GM19351 (cell line): ENCODE measurements around the gene MAP3K13.
"Not testable (repeated sequence)": the region's sequence is repeated elsewhere in the genome, so short reads cannot be mapped to it uniquely, and the experiment has no call there.

Experiments used
- ATAC-seq: cut with Tn5 transposase; IDR thresholded peaks from one replicate; pipeline ENCODE4 v1.9.1; 2021; ENCODE audit warnings: mild to moderate bottlenecking, moderate library complexity; ENCODE audit not compliant: unreplicated experiment

MAP3K13 gene

DNA sequence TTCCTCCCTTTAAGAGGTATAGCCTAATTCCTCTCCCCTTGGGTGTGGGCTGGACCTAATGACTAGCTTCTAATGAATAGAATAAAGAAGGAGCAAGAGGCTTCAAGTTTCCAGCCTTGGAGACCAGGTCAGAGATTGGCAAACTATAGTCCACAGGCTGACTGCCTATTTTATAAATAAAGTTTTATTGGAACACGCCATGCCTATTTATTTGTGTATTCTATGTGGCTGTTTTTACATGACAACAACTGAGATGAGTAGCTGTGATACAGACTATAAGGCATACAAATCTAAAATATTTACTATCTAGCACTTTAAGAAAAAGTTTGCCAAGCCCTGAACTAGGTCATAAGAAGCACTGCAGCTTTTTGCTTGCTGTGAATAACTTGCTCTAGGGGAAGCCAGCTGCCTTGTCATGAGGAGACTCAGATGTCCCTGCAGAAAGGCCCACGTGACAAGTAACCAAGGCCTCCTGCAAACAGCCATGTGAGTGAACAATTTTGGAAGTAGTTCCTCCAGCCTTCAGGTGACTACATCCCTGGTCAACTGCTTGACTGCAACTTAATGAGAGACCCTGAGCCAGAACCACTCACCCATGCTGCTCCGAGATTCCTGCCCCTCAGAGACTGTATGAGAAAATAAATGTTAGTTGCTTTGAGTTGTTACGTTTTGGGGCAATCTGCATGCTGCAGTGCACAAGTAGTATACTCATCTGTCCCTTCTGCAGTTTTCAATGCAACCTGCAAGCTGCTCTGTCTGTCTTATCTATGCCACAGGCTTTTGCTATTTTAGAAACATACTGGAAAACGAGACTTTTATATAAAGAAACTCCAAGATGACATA, 21.1 kb upstream of the MAP3K13 start:
- ATAC-seq: no peak

DNA sequence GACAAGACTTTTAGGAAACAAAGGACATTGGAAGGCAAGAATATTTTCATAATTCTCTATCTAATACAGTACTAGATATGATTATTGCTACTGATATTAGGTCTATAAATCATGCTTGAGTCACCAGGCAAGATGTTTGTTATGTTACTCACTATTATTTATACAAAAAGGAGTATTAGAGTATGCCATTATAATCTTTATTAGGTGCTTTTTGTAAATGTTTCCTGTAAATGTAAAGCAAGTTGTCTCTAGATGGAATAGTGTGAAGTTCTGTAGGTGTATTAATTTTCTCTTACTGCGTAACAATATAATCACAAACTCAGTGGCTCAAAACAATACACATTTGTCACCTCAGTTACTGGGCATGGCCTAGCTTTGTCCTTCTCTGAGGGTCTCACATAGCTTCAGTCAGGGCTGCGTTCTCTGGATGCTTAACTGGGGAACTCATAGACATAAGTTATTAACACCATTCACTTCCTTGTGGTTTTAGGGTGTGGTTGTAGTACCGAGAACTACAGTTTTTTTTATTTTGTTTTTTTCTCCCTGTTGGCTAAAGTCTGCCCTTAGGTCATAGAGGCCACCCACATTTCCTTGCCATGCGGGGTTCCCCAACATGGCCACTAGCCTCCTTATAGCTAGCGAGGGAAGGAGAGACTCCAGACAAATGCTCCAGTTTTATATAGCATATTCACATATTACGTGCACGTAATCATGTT, 20.3 kb upstream of the MAP3K13 start:
- no peak for ATAC-seq

DNA sequence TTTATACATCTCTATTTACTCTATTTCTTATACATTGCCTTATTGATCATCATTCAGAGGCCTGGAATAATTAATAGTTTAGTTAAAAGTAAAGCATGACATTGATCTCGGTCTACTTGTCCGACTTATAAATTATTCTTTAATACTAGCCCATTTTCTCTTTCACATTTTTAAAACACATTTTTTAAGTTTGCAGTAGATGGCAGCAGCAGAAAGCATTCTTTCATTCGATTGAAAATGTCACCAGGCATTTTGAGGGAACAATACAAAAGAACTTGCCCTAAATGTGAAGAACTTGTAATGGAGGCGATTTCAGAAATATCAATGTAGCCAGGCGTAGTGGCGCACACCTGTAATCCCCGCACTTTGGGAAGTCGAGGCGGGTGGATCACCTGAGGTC, 15.5 kb upstream of the MAP3K13 start:
- no peak for ATAC-seq

DNA sequence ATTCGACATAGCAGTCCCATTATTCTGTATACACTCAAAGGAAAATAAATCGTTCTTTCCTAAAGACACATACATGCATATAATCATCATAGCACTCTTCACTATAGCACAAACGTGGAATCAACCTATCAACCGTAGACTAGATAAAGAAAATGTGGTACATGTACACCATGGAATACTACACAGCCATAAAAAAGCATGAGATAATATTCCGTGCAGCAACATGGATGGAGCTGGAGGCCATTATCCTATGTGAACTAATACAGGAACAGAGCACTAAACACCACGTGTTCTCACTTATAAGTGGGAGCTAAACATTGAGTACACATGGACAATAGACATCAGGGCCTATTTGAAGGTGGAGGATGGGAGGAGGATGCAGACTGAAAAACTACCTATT, 12.1 kb upstream of the MAP3K13 start:
- ATAC-seq: no peak

DNA sequence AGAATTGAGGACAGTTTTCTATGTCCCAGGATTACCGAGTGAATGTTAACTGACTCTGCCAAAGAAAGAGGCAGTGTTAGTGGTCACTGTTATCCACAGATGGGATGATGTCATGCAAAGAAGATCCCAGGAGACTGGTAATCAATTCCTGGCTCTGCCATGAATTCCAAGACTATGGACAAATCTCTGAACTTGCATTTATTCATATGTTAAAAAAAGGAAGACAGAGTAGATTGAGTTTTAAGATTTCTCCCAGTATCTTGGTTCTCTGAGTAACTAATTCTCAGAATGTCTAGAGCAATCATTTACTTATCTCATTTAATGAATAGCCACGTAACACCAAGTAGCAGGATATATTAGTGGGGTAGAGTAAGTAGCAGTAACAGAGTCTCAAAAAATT, 11.5 kb upstream of the MAP3K13 start:
- no peak for ATAC-seq

DNA sequence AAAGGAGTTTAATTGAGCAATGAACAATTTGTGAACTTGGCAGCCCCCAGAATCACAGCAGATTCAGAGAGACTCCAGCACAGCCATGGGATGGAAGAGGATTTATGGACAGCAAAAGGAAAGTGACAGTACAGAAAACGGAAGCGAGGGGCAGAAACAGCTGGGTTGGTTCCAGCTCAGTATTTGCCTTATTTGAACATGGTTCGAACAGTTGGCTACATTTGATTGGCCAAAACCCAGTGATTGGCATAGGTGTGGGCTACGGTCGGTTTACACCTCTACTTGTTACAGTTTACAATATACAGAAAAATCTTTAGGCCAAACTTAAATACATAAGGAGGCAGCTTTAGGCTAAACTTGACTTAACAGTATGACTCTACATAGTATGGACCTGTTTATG, 9.7 kb upstream of the MAP3K13 start:
- no peak for ATAC-seq

DNA sequence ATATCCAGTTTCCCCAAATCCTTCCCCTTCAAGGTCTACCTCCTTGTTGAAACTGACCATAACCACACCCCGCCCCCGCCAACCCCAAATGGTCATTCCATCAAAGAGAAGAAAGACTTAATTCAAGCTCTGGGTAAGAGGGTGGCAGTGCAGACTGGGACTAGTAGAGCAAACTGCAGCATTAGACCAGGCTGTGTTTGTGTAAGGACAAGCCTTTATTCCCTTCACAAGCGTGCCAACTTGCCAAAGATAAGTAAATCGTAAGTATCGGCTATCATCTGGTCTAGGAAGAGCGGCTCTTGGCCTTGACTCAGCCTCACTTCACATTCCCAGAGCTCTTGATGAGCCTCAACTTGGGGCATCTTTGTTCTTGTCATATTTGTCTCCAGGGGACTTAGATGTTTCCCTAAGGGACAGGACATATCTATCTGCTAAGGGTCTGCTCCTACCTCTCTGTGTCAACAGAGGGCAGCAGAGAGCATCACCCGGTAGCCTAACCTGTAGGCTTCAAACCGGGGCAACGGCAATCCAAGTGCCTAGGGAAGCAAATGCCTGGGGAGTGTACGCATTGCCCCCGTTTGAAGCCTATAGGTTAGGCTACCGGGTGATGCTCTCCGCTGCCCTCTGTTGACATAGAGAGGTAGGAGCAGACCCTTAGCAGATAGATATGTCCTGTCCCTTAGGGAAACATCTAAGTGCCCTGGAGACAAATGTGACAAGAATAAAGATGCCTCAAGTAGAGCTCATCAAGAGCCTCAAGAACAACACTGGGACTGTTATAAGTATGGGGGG, 8.9 kb upstream of the MAP3K13 start:
- ATAC-seq: peak; percentile 100

DNA sequence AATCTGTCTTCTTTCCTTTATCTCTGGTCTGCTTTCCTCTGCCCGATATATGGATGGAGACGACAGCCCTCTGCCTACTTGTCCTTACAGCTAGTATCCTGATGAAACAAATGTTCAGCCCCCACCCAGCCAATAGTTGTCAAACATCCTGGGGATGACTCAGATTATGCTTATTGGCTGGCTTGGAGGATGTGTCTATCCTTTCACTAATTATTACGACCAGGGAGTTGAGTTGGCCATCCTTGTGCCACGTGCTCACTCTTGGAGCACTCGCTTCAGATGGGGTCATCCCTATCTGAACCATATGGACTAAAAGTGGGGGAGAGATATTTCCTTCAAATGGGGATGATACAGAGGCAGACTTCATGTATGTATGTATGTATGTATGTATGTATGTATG, 6.4 kb upstream of the MAP3K13 start:
- no peak for ATAC-seq

DNA sequence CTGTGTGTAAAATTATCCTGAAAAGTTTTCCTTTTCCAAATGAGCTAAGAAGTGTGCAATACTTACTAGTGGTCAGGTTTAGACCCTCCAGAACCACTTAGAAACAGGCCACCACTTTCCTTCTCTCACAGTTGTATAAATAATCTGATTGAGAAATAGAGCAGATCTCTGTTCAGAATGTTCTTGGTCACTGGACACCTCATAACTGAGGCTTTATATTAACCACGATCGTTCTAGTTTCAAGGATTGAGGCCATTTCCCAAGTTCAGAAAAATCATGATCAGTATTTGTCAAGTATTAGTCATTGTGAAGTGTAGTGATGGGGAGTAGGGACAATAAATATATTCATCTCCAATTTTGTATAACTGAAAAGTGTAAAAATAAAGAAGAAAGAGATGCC, 1.0 kb upstream of the MAP3K13 start:
- ATAC-seq: no peak

DNA sequence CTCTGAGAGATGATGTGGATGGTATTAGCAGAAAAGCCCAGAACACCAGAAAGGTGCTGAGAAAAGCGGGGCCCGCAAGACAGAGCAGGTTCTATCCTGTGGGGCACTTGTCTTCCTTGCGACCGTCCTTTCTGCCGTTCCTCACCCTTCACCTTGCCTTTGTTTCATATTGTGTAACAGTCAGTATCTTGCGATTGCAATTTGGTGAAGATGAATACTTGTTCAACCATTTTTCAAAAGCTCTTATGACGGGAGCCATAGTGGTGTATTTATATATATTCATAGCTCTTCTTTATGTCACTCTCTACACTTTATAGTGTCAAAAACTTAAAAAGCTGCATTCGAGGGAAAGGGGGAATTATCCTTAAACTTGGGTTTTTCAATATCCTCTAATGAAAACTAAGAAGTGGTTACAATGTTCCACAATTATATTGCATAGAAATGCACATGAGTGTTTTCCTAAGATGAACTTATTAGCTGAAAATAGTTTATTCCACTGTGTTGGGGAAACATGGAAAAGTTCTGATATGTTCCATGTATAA, 797 bp downstream of the MAP3K13 start:
- ATAC-seq: peak; percentile 30

DNA sequence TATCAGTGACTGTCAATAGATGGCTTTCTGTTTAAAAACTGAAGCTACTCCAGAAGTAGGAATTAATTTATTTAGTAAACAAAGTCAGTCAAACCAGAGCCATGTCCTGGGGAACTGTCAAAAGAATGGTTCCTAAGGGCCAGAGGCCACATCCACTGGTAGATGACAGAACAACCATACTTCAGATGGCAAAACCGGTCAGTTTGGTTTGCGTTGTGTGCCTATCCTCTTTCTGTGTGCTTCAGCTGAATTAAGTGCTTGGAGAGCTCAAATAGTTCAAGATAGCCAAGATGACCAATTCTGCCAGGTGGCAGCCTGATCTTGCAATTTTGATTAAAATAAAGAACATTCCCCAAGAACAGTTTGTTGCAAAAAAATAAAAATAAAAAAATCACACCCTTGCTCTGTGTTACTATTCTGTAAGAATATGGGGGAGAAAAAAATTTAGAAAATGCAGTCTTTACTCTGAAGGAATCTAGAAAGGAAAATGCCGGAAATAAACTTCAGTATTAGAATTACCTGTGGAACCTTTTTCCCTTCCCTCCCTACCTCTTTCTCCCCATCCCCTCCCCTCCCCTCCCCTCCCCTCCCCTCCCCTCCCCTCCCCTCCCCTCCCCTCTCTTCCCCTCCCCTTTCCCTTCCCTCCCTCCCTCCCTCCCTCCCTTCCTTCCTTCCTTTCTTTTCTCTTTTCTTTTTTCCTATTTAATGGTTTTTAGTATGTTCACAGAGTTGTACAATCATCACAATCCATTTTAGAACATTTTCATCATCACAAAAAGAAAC, 2.5 kb downstream of the MAP3K13 start:
- no peak for ATAC-seq

DNA sequence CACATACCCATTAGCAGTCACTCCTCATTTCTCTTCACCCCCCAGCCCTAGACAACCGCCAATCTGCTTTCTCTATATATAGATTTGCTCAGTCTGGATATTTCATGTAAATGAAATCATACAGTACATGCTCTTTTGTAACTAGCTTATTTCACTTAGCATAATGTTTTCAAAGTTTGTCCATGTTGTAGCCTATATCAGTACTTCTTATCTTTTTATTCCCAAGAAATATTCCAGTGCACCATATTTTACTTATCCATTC, 3.1 kb downstream of the MAP3K13 start:
- no peak for ATAC-seq

DNA sequence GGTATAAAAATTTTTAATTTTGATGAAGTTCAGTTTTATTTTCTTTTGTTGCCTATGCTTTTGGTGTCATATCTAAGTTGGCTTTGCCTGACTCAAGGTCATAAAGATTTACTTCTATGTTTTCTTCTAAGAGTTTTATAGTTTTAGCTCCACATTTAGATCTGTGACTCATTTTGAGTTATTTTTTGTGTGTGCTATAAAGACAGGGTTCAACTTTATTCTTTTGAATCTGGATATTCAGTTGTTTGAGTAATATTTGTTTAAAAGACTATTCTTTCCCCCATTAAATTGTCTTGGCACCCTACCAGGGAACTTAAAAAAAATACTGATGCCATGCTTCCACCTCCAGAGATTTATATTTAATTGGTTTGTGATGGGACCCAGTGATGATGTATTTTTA, 4.0 kb downstream of the MAP3K13 start:
- ATAC-seq: no peak

DNA sequence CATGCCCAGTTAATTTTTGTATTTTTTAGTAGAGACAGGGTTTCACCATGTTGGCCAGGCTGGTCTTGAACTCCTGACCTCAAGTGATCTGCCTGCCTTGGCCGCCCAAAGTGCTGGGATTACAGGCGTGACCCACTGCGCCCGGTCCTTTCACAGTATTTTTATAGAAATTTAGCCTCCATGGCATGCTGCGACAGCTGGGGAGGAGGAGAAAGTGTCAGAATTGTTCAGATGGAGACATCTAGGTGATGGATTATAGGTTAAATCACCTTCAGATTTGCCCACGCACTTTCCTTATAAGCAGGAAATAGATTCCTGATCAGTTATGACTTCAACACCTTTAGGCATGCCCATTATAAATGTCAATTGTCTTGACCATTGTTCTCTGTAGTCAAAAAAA, 7.4 kb downstream of the MAP3K13 start:
- ATAC-seq: not testable (repeated sequence)

DNA sequence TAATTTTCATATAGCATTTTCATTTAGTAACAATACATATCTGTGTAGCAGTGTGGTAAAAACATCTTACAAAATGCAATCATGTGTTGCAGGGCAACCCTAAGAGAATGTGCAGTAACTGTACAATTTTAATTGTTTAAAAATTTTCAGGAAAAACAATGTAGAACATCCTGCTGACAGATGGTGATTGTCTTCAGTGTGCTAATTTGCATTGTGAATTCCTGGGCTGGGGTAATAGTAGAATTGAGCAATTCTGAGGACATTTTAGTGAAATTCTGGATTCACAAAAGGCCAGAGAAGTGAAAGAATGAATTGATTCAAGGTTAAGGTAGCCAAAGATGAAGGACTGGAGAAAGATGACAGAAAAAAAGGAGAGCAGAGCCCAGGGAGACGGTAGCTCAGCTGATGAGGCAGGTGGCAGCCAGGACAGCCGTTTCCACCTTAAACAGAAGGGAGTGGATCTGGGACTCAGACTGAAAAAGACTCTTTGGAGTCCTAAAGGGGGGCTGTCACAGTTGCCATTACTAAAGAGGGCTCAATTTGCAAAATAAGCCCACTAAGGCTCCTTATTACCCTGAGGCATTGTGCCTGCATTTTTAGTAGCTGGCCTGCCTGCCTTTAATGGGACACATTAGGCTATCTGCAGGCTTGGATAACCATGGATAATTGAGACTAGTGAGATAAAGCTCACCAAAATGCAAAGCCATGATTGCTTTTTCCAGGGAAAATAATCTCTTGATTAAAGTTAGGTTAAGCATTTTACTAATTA, 8.6 kb downstream of the MAP3K13 start:
- no peak for ATAC-seq

DNA sequence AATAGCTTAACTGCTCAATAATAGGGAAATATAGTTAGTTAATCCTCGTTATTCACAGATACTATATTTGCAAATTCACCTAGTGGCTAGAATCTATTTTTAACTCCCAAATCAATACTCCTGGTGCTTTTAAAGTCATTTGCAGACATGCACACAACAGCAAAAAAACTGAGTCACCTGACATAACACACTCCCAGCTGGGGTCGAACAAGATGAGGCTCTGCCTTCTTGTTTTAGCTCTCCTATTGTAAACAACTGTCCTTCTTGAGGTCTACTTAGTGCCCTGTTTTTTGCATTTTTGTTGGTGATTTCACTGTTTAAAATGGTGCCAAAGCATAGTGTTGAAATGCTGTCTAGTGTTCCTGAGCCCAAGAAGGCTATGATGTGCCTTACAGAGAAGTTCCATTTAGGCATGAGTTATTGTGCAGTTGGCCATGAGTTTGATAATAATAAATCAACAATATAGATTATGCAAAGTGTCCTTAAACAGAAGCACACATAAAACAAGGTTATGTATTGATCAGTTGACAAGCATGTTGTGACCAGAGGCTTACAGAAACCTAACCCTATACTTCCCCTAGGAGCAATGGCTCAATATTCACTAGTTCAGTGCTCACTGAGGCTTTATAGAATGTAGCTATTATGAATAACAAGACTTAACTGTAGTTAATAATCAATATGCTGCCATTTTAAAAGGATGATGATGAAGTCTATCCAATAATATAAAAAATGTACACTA, 18.6 kb downstream of the MAP3K13 start:
- no peak for ATAC-seq

DNA sequence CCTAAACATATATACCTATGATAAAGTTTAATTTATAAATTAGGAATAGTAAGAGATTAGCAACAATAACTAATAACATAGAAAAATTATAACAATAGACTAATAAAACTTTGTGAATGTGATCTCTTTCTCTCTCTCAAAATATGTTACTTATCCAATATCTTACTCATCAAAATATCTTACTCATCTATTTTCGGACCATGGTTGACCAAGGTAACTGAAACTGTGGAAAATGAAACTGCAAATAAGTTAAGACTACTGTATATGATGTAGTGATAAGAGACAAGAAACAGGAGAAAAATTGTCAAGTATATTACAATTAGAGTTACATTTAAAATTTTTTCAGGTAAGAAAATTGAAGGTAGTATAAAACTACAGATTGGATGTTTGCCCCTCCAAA, 19.2 kb downstream of the MAP3K13 start:
- no peak for ATAC-seq

DNA sequence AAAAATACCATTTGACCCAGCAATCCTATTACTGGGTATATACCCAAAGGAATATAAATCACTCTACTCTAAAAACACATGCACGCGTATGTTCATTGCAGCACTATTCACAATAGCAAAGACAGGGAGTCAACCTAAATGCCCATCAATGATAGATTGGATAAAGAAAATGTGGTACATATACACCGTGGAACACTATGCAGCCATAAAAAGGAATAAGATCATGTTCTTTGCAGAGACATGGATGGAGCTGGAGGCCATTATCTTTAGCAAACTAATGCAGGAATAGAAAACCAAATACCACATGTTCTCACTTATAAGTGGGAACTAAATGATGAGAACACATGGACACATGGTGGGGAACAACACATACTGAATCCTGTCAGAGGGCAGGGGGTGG, 23.6 kb downstream of the MAP3K13 start:
- ATAC-seq: not testable (repeated sequence)

DNA sequence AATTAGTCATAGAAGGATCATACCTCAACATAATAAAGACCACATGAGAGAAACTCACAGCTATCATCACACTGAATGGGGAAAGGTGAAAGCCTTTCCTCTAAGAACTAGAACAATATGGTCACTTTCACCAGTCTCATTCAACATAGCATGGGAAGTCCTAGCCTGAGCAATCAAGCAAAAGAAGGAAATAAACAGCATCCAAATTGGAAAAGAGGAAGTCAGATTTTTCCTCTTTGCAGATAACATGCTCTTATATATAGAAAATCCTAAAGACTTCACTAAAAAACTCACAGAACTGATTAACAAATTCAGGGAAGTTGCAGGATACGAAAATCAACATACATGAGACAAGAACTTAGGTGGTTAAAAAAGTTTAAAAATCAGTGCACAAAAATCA, 24.7 kb downstream of the MAP3K13 start:
- ATAC-seq: no peak
